HG02623 (cell line): ENCODE measurements around the gene LRRC37A2.
"Not testable (repeated sequence)": the region's sequence is repeated elsewhere in the genome, so short reads cannot be mapped to it uniquely, and the experiment has no call there.

Experiments
- ATAC-seq: cut with Tn5 transposase; IDR thresholded peaks from one replicate; pipeline ENCODE4 v1.9.1; 2021; ENCODE audit warnings: moderate library complexity; ENCODE audit not compliant: unreplicated experiment

Gene LRRC37A2

DNA sequence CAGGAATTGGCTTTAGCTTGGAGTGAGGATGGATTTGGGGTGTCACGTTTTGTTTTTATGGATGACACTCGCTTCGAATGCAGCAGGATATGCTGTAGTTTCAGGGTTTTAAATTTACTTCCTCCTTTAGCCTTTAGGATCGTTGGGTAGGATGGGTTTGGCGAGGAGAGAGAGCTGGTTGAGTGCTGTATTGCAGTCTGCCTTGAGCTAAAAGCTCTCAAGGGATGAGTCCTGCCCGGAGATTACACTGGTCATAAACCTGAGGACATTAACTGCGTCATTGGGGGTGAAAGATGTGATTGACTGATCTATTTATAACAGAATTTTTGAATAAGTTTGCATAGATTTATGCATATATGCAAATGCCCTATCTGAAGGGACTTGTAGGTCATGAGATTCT lies 79.1 kb downstream of the LRRC37A2 start:
- ATAC-seq, result not testable (repeated sequence)

GRCh38 chr17:46598344-46598931 lies 86.2 kb downstream of the LRRC37A2 start:
- not testable (repeated sequence) for ATAC-seq

DNA sequence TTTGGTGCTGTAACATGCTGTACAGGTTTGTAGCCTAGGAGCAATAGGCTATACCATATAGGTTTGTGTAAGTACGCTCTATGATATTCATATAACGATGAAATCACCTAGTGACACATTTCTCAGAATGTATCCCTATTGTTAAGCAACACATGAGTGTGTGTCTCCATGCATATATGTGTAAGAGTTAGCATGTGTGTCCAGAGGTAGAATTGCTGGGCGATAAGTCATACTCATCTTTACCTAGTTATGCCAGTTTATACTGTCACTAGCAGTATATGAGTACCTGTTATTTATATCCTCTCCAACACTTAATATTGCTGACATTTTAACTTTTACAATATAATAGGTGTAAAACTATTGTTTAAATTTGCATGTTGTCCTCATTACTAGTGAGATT lies 88.5 kb downstream of the LRRC37A2 start:
- ATAC-seq, result not testable (repeated sequence)

DNA sequence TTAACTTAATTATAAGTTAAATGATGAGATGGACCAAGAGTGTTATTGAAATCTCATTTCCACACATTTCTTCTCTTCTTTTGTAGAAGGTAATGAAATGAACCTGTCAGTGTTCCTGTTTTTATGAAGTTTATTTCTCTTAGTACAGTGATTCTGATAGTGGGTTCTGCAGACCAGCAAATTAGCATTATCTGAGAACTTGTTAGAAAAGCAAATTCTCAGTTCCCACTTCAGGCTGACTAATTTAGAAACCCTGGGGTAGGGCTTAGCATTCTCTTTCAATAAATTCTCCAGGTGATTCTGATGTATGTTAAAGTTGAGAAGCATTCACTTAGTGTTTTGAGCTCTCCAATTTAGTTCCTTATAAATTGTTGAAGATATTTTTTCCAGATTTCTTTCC lies 90.9 kb downstream of the LRRC37A2 start:
- ATAC-seq, result peak; percentile 71
